Prostate gland (tissue), 2 donors: ENCODE measurements around the gene ESR2. TPM values are rescaled to one million over a fixed set of nuclear protein-coding genes. Genes with fewer than 3 reads are reported as not detected.
"Not testable (repeated sequence)": the region's sequence is repeated elsewhere in the genome, so short reads cannot be mapped to it uniquely, and the experiment has no call there.

ENCODE experiments used
- DNase-seq: peaks from one replicate; pipeline ENCODE4 v3.0.0-alpha.2; 2019; ENCODE audit warnings: low spot score
- H3K27ac ChIP-seq, 2 donors: fragments of 200-600 bp; sonication (generic); 2 replicates each; pipeline ENCODE4 v1.5.1; 2017 to 2019
- H3K27me3 ChIP-seq: fragments of 200-600 bp; sonication (generic); replicated peaks from 2 replicates; pipeline ENCODE4 v1.5.1; 2019; ENCODE audit not compliant: insufficient read depth
- H3K36me3 ChIP-seq, 2 donors: fragments of 200-600 bp; sonication (generic); 1 replicate in 1 of 2; 2 replicates in 1 of 2; pipeline versions ENCODE4 v1.5.1 to v1.8.1; 2017 to 2019
- H3K4me1 ChIP-seq: fragments of 200-600 bp; sonication (generic); replicated peaks from 2 replicates; pipeline ENCODE4 v1.5.1; 2019
- H3K4me3 ChIP-seq, 2 donors: fragments of 200-600 bp; sonication (generic); 2 replicates each; pipeline ENCODE4 v1.5.1; 2017 to 2019
- H3K9me3 ChIP-seq: fragments of 200-600 bp; sonication (generic); 2 replicates; pipeline ENCODE4 v1.5.1; 2017
- CTCF ChIP-seq, 4 experiments: fragments of 200-600 bp in 2 of 4; fragments of 450-650 bp in 2 of 4; sonication (generic) in 2 of 4; IDR thresholded peaks; 1 replicate in 3 of 4; 2 replicates in 1 of 4; pipeline ENCODE4 v1.5.1; 2016 to 2019; ENCODE audit warnings: antibody characterized with exemption in 4 of 4, mild to moderate bottlenecking in 2 of 4, moderate library complexity in 2 of 4
- POLR2A ChIP-seq: fragments of 450-650 bp; IDR thresholded peaks from one replicate; pipeline ENCODE4 v1.6.1; 2016; ENCODE audit warnings: antibody characterized with exemption, mild to moderate bottlenecking
- POLR2AphosphoS5 ChIP-seq: sonication (generic); formaldehyde crosslinking; IDR thresholded peaks from one replicate; pipeline ENCODE4 v1.6.1; 2017; ENCODE audit warnings: antibody characterized with exemption
- WGBS: methylation state at CpG from one replicate; pipeline ENCODE4 v1.1.5; 2018; 5-methylcytosine and 5-hydroxymethylcytosine counted together
- intact Hi-C: fragments of 100-400 bp; cut with DNase I; formaldehyde crosslinking; loops from one replicate; pipeline ENCODE4 v1.14.2; 2022
- microRNA counts, 2 donors: library from miRNA; unstranded; fragments of <30 nt; microRNA quantifications; one replicate each; lab custom pipeline; 2016 to 2017
- microRNA-seq: library from miRNA; unstranded; fragments of <30 nt; microRNA quantifications from one replicate; pipeline ENCODE4, GENCODE V29; 2016
- small RNA-seq, 2 donors: library from RNA; depleted of rRNA; stranded (forward); fragments of <200 nt; gene quantifications; one replicate each; pipeline ENCODE3, GENCODE V24; 2016
- total RNA-seq, 2 donors: library from RNA; depleted of rRNA; stranded (reverse); fragments of >200 nt; gene quantifications; one replicate each; pipeline ENCODE4 v1.1.0, GENCODE V29; 2016

Gene ESR2
- total RNA-seq, 2 donors from 2014 or later, result 0.68 to 21.4 TPM

- H3K4me3 ChIP-seq, result no peak overlapping the region
- no peak for DNase-seq
- intact Hi-C loops, result no loop called here
These were observed 255.2 kb downstream of the ESR2 start for GRCh38 chr14:64038841-64039542.

GRCh38 chr14:64037869-64038745 lies 256.1 kb downstream of the ESR2 start:
- H3K9me3 ChIP-seq, H3K4me3 ChIP-seq, H3K4me1 ChIP-seq, H3K27me3 ChIP-seq, intact Hi-C loops, DNase-seq, H3K36me3 ChIP-seq, H3K27ac ChIP-seq: not testable (repeated sequence)
- 94% methylated on average over 51 of the region's 66 CpGs for WGBS

More at GRCh38 chr14:64038841-64039542, 255.2 kb downstream of the ESR2 start:
- Histone ChIP-seq H3K27me3 (no peaks in the 10 kb centered on the region), H3K27ac (no peak overlapping the region), H3K9me3 (no peaks in the 10 kb centered on the region), H3K4me1 (no peaks in the 10 kb centered on the region), H3K36me3 (no peaks in the 10 kb centered on the region)
- no peak for TF ChIP-seq CTCF (IDR thresholded peaks at IDR 0.05)
- WGBS, result 90% methylated on average over 5 of the region's 5 CpGs

- DNase-seq, result no peak
- Histone ChIP-seq H3K9me3 (no peaks in the 10 kb centered on the region), H3K4me1 (no peaks in the 10 kb centered on the region), H3K36me3 (no peaks in the 10 kb centered on the region), H3K27ac (no peak overlapping the region), H3K4me3 (no peak overlapping the region), H3K27me3 (no peaks in the 10 kb centered on the region)
- intact Hi-C loops, result no loop called here
- TF ChIP-seq POLR2AphosphoS5 (no peak), POLR2A (no peak), CTCF (IDR thresholded peaks at IDR 0.05) (no peak)
- WGBS, result 78% methylated on average over 1 of the region's 1 CpG
These were observed 259.0 kb downstream of the ESR2 start for GRCh38 chr14:64035143-64035542.

MicroRNA genes within 50 kb of the gene (microRNA counts, 767-probe panel; counts per million panel counts)
- microRNA hsa-miR-548h-5p (lab: Ali Mortazavi, UCI), result 0 to 431 counts per million in 2 donors

Small RNA genes within 50 kb of the gene (microRNA-seq; reads per million reads assigned to microRNA genes)
- not detected for gene MIR548H1

Small RNA genes within 50 kb of the gene (small RNA-seq; reads per million reads assigned to genes)
- gene MIR548H1, result 0 reads per million in 2 donors

Other genes starting within 250 kb of the ESR2 start
- gene MTHFD1, start 94.0 kb upstream of the ESR2 start, total RNA-seq, result 10 to 100 TPM; 26.1 to 34.7 TPM
- under 1 TPM; 0.51 to 0.82 TPM for gene AKAP5, start 171.1 kb upstream of the ESR2 start, total RNA-seq
- gene ZBTB25, start 209.5 kb upstream of the ESR2 start, total RNA-seq, result 10 to 100 TPM; 10.2 to 20.2 TPM
- gene ZBTB1, start 210.4 kb upstream of the ESR2 start, total RNA-seq, result 10 to 100 TPM; 56.5 to 74.3 TPM
- gene HSPA2, start 246.4 kb upstream of the ESR2 start, total RNA-seq, result 10 to 100 TPM; 35.9 to 59.9 TPM